HCT116 (cell line): ENCODE results near the gene PPDPF. TPM values are rescaled to one million over a fixed set of nuclear protein-coding genes. Genes with fewer than 3 reads are reported as not detected.

Source experiments
- ATAC-seq: fragments of 200-7000 bp; cut with Tn5 transposase; 2 replicates; pipeline ENCODE4 v1.9.1; 2020; ENCODE audit warnings: mild to moderate bottlenecking, moderate library complexity
- BruUV-seq: library from RNA; stranded (reverse); fragments of 400-500 nt; replicated peaks from 2 replicates; lab custom pipeline; 2021; lab: Mats Ljungman, UMichigan
- CTCF ChIA-PET: fragments of 300-600 bp; sonication (Branson Sonifier 250); formaldehyde crosslinking; loops from one replicate; lab custom pipeline; 2021; ENCODE audit warnings: antibody characterized with exemption; lab: Charles Lee
- POLR2A ChIA-PET: fragments of 300-600, 350-600 bp; sonication (Branson Sonifier 250); formaldehyde crosslinking; loops from one replicate; lab custom pipeline; 2021; ENCODE audit warnings: antibody characterized with exemption; lab: Charles Lee
- RAD21 ChIA-PET, 2 experiments: fragments of 300-600 bp; sonication (Branson Sonifier 250); formaldehyde crosslinking; loops; one replicate each; lab custom pipeline; 2023; ENCODE audit warnings: low total read pairs in 2 of 2; ENCODE audit not compliant: uncharacterized antibody in 2 of 2, unreplicated experiment in 2 of 2, low non-redundant PET in 1 of 2; lab: Charles Lee
- DNase-seq: peaks from one replicate; pipeline ENCODE4 v3.0.0-alpha.2; 2010; ENCODE audit warnings: low read depth, low spot score
- H2AFZ ChIP-seq: fragments of 200-600 bp; shearing (Covaris generic), sonication (generic); 2 replicates; pipeline ENCODE4 v1.6.1; 2017; ENCODE audit warnings: low read depth, mixed run types, mixed read lengths, antibody characterized with exemption, low read length; ENCODE audit not compliant: poor library complexity, severe bottlenecking
- H3K27ac ChIP-seq: 2 replicates; pipeline ENCODE4 v1.5.1; 2012; ENCODE audit warnings: low read depth, low read length
- H3K27me3 ChIP-seq: fragments of 200-600 bp; sonication (generic); 2 replicates; pipeline ENCODE4 v1.6.1; 2016; ENCODE audit warnings: mixed run types, low read length, mixed read lengths; ENCODE audit not compliant: insufficient read depth
- H3K36me3 ChIP-seq, 2 experiments: fragments of 200-500 bp in 1 of 2; fragments of 200-600 bp in 1 of 2; sonication (Bioruptor generic) in 1 of 2; sonication (generic) in 1 of 2; 2 replicates each; pipeline versions ENCODE4 v1.5.1 to v1.6.1; 2014 to 2016; ENCODE audit warnings: low read length in 2 of 2, inconsistent platforms in 1 of 2, mixed read lengths in 1 of 2, mixed run types in 1 of 2; ENCODE audit not compliant: insufficient read depth in 2 of 2, control insufficient read depth in 1 of 2
- H3K4me1 ChIP-seq, 2 experiments: fragments of 200-600 bp in 1 of 2; sonication (generic) in 1 of 2; 2 replicates each; pipeline versions ENCODE4 v1.5.1 to v1.6.1; 2012 to 2017; ENCODE audit warnings: low read length in 2 of 2, inconsistent platforms in 1 of 2, mild to moderate bottlenecking in 1 of 2, mixed read lengths in 1 of 2, mixed run types in 1 of 2, moderate library complexity in 1 of 2; ENCODE audit not compliant: insufficient read depth in 2 of 2, control insufficient read depth in 1 of 2
- H3K4me2 ChIP-seq: fragments of 200-600 bp; sonication (generic); 2 replicates; pipeline ENCODE4 v1.6.1; 2017; ENCODE audit warnings: mixed run types, low read length, mixed read lengths
- H3K4me3 ChIP-seq, 2 experiments: fragments of 200-600 bp in 1 of 2; sonication (generic) in 1 of 2; replicated peaks in 1 of 2; 2 replicates each; pipeline ENCODE4 v1.5.1; 2011 to 2016; ENCODE audit warnings: low read length in 2 of 2, control low read depth in 1 of 2, low read depth in 1 of 2, mild to moderate bottlenecking in 1 of 2, mixed read lengths in 1 of 2, mixed run types in 1 of 2
- H3K79me2 ChIP-seq: fragments of 200-600 bp; sonication (generic); 2 replicates; pipeline ENCODE4 v1.6.1; 2017; ENCODE audit warnings: mild to moderate bottlenecking, mixed run types, low read length, moderate library complexity, mixed read lengths; ENCODE audit not compliant: insufficient read depth
- H3K9ac ChIP-seq: fragments of 200-600 bp; sonication (generic); 2 replicates; pipeline ENCODE4 v1.6.1; 2016; ENCODE audit warnings: low read length, mixed read lengths
- H3K9me2 ChIP-seq: fragments of 200-600 bp; sonication (generic), shearing (Covaris generic); 2 replicates; pipeline ENCODE4 v1.6.1; 2017; ENCODE audit warnings: mixed run types, mild to moderate bottlenecking, moderate library complexity; ENCODE audit not compliant: insufficient read depth
- H3K9me3 ChIP-seq, 2 experiments: fragments of 200-500 bp in 1 of 2; fragments of 200-600 bp in 1 of 2; sonication (Bioruptor generic) in 1 of 2; sonication (generic) in 1 of 2; 2 replicates each; pipeline ENCODE4 v1.6.1; 2014 to 2017; ENCODE audit warnings: low read length in 2 of 2, mixed read lengths in 2 of 2, inconsistent platforms in 1 of 2, low read depth in 1 of 2, mild to moderate bottlenecking in 1 of 2, mixed run types in 1 of 2, moderate library complexity in 1 of 2; ENCODE audit not compliant: control insufficient read depth in 1 of 2, insufficient read depth in 1 of 2
- H4K20me1 ChIP-seq: fragments of 200-600 bp; sonication (generic), shearing (Covaris generic); 2 replicates; pipeline ENCODE4 v1.6.1; 2017; ENCODE audit warnings: mixed run types, mild to moderate bottlenecking, moderate library complexity; ENCODE audit not compliant: insufficient read depth
- CEBPB ChIP-seq: IDR thresholded peaks from 2 replicates; pipeline ENCODE4 v1.6.1; 2012; ENCODE audit warnings: low read depth
- JUND ChIP-seq: IDR thresholded peaks from 2 replicates; pipeline ENCODE4 v1.6.1; 2012
- SP1 ChIP-seq: IDR thresholded peaks from 2 replicates; pipeline ENCODE4 v1.6.1; 2012; ENCODE audit warnings: low read depth
- TCF7L2 ChIP-seq: IDR thresholded peaks from 2 replicates; pipeline ENCODE4 v1.7.0; 2011; ENCODE audit warnings: borderline replicate concordance, inconsistent platforms; ENCODE audit not compliant: insufficient read depth, insufficient read length; ENCODE audit errors: extremely low read depth
- ZFX ChIP-seq: fragments of 450-650 bp; IDR thresholded peaks from 2 replicates; pipeline ENCODE4 v1.6.1; 2017
- ZNF274 ChIP-seq: fragments of 200-500 bp; sonication (Bioruptor generic); IDR thresholded peaks from 2 replicates; pipeline ENCODE4 v1.6.1; 2014; ENCODE audit warnings: mild to moderate bottlenecking, low read depth, low read length, inconsistent platforms
- intact Hi-C: fragments of 100-400 bp; cut with micrococcal nuclease; formaldehyde crosslinking; loops from 2 replicates; pipeline ENCODE4 v1.10.0; 2022
- total RNA-seq: library from RNA; stranded (reverse); gene quantifications from one replicate; pipeline ENCODE4 v1.2.1, GENCODE V29; 2021; ENCODE audit not compliant: unreplicated experiment

PPDPF gene
- total RNA-seq, 1 experiment from 2014 or later = 346 TPM

- no peak overlapping the region for H3K27ac ChIP-seq
- no peaks in the 10 kb centered on the region for H3K79me2 ChIP-seq
- RAD21 ChIA-PET = no interaction called here
- no peak for TF ChIP-seq JUND
- no peak for TF ChIP-seq TCF7L2
- TF ChIP-seq ZFX = no peak
- no peak for TF ChIP-seq CEBPB
- TF ChIP-seq ZNF274 = no peak
- H3K4me2 ChIP-seq = no peak overlapping the region
- no peak overlapping the region for H2AFZ ChIP-seq
- no peaks in the 10 kb centered on the region; a peak in 1 of 4 replicates for H3K9me3 ChIP-seq
- no peaks in the 10 kb centered on the region for H4K20me1 ChIP-seq
- DNase-seq = no peak
- H3K4me3 ChIP-seq = no peak overlapping the region
- POLR2A ChIA-PET = no interaction called here
- H3K27me3 ChIP-seq = no peaks in the 10 kb centered on the region
- intact Hi-C loops = no loop called here
- no peaks in the 10 kb centered on the region for H3K9me2 ChIP-seq
- BruUV-seq = no TSS peak
- no peak overlapping the region for H3K9ac ChIP-seq
- CTCF ChIA-PET = no interaction called here
- peaks cover 6 to 12% of the 10 kb centered on the region in 2 experiments; a peak in 3 of 4 replicates for H3K4me1 ChIP-seq
- ATAC-seq = no peak
- no peaks in the 10 kb centered on the region for H3K36me3 ChIP-seq
Observed at GRCh38 chr20:63505281-63505680, 15.3 kb upstream of the PPDPF start.

- no peak overlapping the region for H3K4me2 ChIP-seq
- no peak overlapping the region for H3K4me3 ChIP-seq
- ChIA-PET POLR2A (no interaction called here), CTCF (no interaction called here), RAD21 (no interaction called here)
- peaks cover 6 to 12% of the 10 kb centered on the region in 2 experiments; a peak in 3 of 4 replicates for H3K4me1 ChIP-seq
- H3K27ac ChIP-seq = no peak overlapping the region
- no peak for ATAC-seq
- no peaks in the 10 kb centered on the region for H4K20me1 ChIP-seq
- TF ChIP-seq SP1 = no peak
- no peaks in the 10 kb centered on the region; a peak in 1 of 4 replicates for H3K9me3 ChIP-seq
- no peak overlapping the region for H3K9ac ChIP-seq
- intact Hi-C loops = no loop called here
- no peaks in the 10 kb centered on the region for H3K79me2 ChIP-seq
- no peak for DNase-seq
- H3K9me2 ChIP-seq = no peaks in the 10 kb centered on the region
- no peak overlapping the region for H2AFZ ChIP-seq
- BruUV-seq = no TSS peak
- H3K27me3 ChIP-seq = no peaks in the 10 kb centered on the region
- no peaks in the 10 kb centered on the region for H3K36me3 ChIP-seq
Observed at GRCh38 chr20:63505723-63506122, 14.8 kb upstream of the PPDPF start.
